Measurements from ENCODE around the gene STUB1.

The STUB1 gene

GRCh38 chr16:711548-712320 lies 31.5 kb downstream of the STUB1 start:
- DNase-seq (ENCODE audit: low read depth in 2 of 2) = peak; percentile 71 to 73

- DNase-seq (ENCODE audit: low read depth in 2 of 2) = peak; percentile 59 to 68
Measured at GRCh38 chr16:712740-713250, 32.6 kb downstream of the STUB1 start.

GRCh38 chr16:714079-714478 lies 33.9 kb downstream of the STUB1 start:
- DNase-seq (ENCODE audit: low read depth in 2 of 2) = no peak

GRCh38 chr16:714558-715476 lies 34.6 kb downstream of the STUB1 start, which contains the start of gene METRN:
TSS of gene METRN (plus strand) at chr16:715118. CDS start at chr16:715290, 172 bp downstream.
- peak; percentile 91 to 92 for DNase-seq (ENCODE audit: low read depth in 2 of 2)

- no peak for DNase-seq (ENCODE audit: low read depth in 2 of 2)
Measured at GRCh38 chr16:715477-716199, 35.4 kb downstream of the STUB1 start.

- DNase-seq (ENCODE audit: low read depth in 2 of 2) = no peak
Measured at GRCh38 chr16:716200-716568, 36.0 kb downstream of the STUB1 start.

- DNase-seq (ENCODE audit: low read depth in 2 of 2) = no peak
Measured at GRCh38 chr16:716768-717325, 36.6 kb downstream of the STUB1 start.

GRCh38 chr16:717450-718245 lies 37.4 kb downstream of the STUB1 start:
- DNase-seq (ENCODE audit: low read depth in 2 of 2) = no peak

GRCh38 chr16:718389-718788 lies 38.2 kb downstream of the STUB1 start:
- no peak for DNase-seq (ENCODE audit: low read depth in 2 of 2)

- DNase-seq (ENCODE audit: low read depth in 2 of 2) = no peak
Measured at GRCh38 chr16:718922-719321, 38.7 kb downstream of the STUB1 start.

GRCh38 chr16:719815-720446 lies 39.7 kb downstream of the STUB1 start:
- no peak for DNase-seq (ENCODE audit: low read depth in 2 of 2)

- no peak for DNase-seq (ENCODE audit: low read depth in 2 of 2)
Measured at GRCh38 chr16:720447-720989, 40.3 kb downstream of the STUB1 start.

GRCh38 chr16:720990-721764 lies 41.0 kb downstream of the STUB1 start, which contains the start of gene ANTKMT:
TSS of gene ANTKMT (plus strand) at chr16:721146. CDS start at chr16:721275, 129 bp downstream.
- peak; percentile 66 to 78 for DNase-seq (ENCODE audit: low read depth in 2 of 2)

GRCh38 chr16:721765-722540 lies 41.7 kb downstream of the STUB1 start:
- DNase-seq (ENCODE audit: low read depth in 2 of 2) = no peak

- no peak for DNase-seq (ENCODE audit: low read depth in 2 of 2)
Measured at GRCh38 chr16:722835-723633, 42.8 kb downstream of the STUB1 start.

- DNase-seq (ENCODE audit: low read depth in 2 of 2) = no peak
Measured at GRCh38 chr16:723695-724094, 43.5 kb downstream of the STUB1 start.
